T47D (cell line): ENCODE measurements around the gene SYT8.

Experiments used
- DNase-seq, 2 experiments: peaks; one replicate each; pipeline versions ENCODE4 v3.0.0 to v3.0.0-alpha.2; 2011 to 2012; ENCODE audit warnings: low read depth in 1 of 2, low spot score in 1 of 2
- JUND ChIP-seq: IDR thresholded peaks from 2 replicates; pipeline ENCODE4 v1.6.1; 2012; ENCODE audit warnings: low read depth
- in situ Hi-C: cut with HindIII; loops from 2 replicates; pipeline ENCODE4 v1.10.0; 2016; ENCODE audit warnings: low sequenced_read_pairs, low pct_unique_long_range_greater_than_20kb

The SYT8 gene

GRCh38 chr11:1845561-1846452 is 11.0 kb downstream of the SYT8 start:
- DNase-seq: no peak
- in situ Hi-C loops: no loop called here
- TF ChIP-seq JUND: no peak

- DNase-seq: no peak
- TF ChIP-seq JUND: no peak
- in situ Hi-C loops: no loop called here
Measured at GRCh38 chr11:1846453-1846932, 11.7 kb downstream of the SYT8 start.

- in situ Hi-C loops: no loop called here
- no peak for TF ChIP-seq JUND
Measured at GRCh38 chr11:1847006-1847735, 12.4 kb downstream of the SYT8 start.

GRCh38 chr11:1847926-1848639 is 13.3 kb downstream of the SYT8 start:
- no peak for TF ChIP-seq JUND
- no peak for DNase-seq
- in situ Hi-C loops: no loop called here

More at GRCh38 chr11:1847006-1847735, 12.4 kb downstream of the SYT8 start:
- DNase-seq: no peak

- TF ChIP-seq JUND: no peak
- in situ Hi-C loops: no loop called here
Measured at GRCh38 chr11:1848640-1849430, 14.0 kb downstream of the SYT8 start.

GRCh38 chr11:1851468-1852180 is 16.8 kb downstream of the SYT8 start:
- TF ChIP-seq JUND: no peak
- in situ Hi-C loops: no loop called here

More at GRCh38 chr11:1848640-1849430, 14.0 kb downstream of the SYT8 start:
- no peak for DNase-seq

GRCh38 chr11:1852271-1852876 is 17.6 kb downstream of the SYT8 start:
- DNase-seq: no peak
- no peak for TF ChIP-seq JUND
- in situ Hi-C loops: no loop called here

More at GRCh38 chr11:1851468-1852180, 16.8 kb downstream of the SYT8 start:
- DNase-seq: no peak

- TF ChIP-seq JUND: no peak
- in situ Hi-C loops: no loop called here
- DNase-seq: no peak
Measured at GRCh38 chr11:1852877-1853276, 18.1 kb downstream of the SYT8 start, which contains the start of gene LSP1. LSP1 (plus strand) TSS chr11:1853084; CDS start chr11:1853145, 61 bp downstream.

GRCh38 chr11:1853376-1854131 is 18.8 kb downstream of the SYT8 start:
- no peak for TF ChIP-seq JUND
- in situ Hi-C loops: no loop called here
- DNase-seq: no peak
